Parathyroid adenoma (tissue), 2 donors: ENCODE results near the gene CFAP161.

ENCODE experiments used
- H2AFZ ChIP-seq: fragments of 300-600 bp; sonication (generic); one replicate; pipeline ENCODE4 v1.7.0; 2017; ENCODE audit warnings: antibody characterized with exemption, mild to moderate bottlenecking
- H3K27ac ChIP-seq: fragments of 300-600 bp; sonication (generic); one replicate; pipeline ENCODE4 v1.7.0; 2017
- H3K27me3 ChIP-seq: fragments of 300-600 bp; sonication (generic); one replicate; pipeline ENCODE4 v1.7.0; 2017; ENCODE audit warnings: low read length; ENCODE audit not compliant: control insufficient read depth, insufficient read depth
- H3K36me3 ChIP-seq: fragments of 300-600 bp; sonication (generic); one replicate; pipeline ENCODE4 v1.7.0; 2017; ENCODE audit warnings: low read length; ENCODE audit not compliant: control insufficient read depth, insufficient read depth
- H3K4me1 ChIP-seq: fragments of 300-600 bp; sonication (generic); one replicate; pipeline ENCODE4 v1.7.0; 2017; ENCODE audit warnings: control low read depth
- H3K4me2 ChIP-seq: fragments of 300-600 bp; sonication (generic); one replicate; pipeline ENCODE4 v1.7.0; 2017; ENCODE audit warnings: low read length
- H3K4me3 ChIP-seq: fragments of 300-600 bp; sonication (generic); one replicate; pipeline ENCODE4 v1.7.0; 2017; ENCODE audit warnings: low read depth, low read length
- H3K79me2 ChIP-seq: fragments of 300-600 bp; sonication (generic); one replicate; pipeline ENCODE4 v1.7.0; 2017; ENCODE audit warnings: control low read depth
- H3K9ac ChIP-seq: fragments of 300-600 bp; sonication (generic); one replicate; pipeline ENCODE4 v1.7.0; 2017; ENCODE audit warnings: mild to moderate bottlenecking
- H3K9me3 ChIP-seq: fragments of 300-600 bp; sonication (generic); one replicate; pipeline ENCODE4 v1.7.0; 2017; ENCODE audit warnings: low read length; ENCODE audit not compliant: control insufficient read depth
- TF ChIP-seq, protein P1 (sequence below): fragments of 300-600 bp; sonication (generic); IDR thresholded peaks from one replicate; pipeline ENCODE4 v1.7.0; 2017; ENCODE audit warnings: antibody characterized with exemption, mild to moderate bottlenecking
- donor health status: primary hyperparathyroidism.

CFAP161 gene

GRCh38 chr15:81111018-81111417 is 23.1 kb upstream of the CFAP161 start:
- Histone ChIP-seq H3K9ac (no peak overlapping the region), H3K4me3 (no peak overlapping the region), H3K4me1 (no peaks in the 10 kb centered on the region), H3K36me3 (no peaks in the 10 kb centered on the region), H3K27me3 (no peaks in the 10 kb centered on the region), H3K27ac (no peak overlapping the region), H2AFZ (no peak overlapping the region), H3K4me2 (no peak overlapping the region), H3K79me2 (no peaks in the 10 kb centered on the region), H3K9me3 (no peaks in the 10 kb centered on the region)
- TF ChIP-seq, protein P1, sequence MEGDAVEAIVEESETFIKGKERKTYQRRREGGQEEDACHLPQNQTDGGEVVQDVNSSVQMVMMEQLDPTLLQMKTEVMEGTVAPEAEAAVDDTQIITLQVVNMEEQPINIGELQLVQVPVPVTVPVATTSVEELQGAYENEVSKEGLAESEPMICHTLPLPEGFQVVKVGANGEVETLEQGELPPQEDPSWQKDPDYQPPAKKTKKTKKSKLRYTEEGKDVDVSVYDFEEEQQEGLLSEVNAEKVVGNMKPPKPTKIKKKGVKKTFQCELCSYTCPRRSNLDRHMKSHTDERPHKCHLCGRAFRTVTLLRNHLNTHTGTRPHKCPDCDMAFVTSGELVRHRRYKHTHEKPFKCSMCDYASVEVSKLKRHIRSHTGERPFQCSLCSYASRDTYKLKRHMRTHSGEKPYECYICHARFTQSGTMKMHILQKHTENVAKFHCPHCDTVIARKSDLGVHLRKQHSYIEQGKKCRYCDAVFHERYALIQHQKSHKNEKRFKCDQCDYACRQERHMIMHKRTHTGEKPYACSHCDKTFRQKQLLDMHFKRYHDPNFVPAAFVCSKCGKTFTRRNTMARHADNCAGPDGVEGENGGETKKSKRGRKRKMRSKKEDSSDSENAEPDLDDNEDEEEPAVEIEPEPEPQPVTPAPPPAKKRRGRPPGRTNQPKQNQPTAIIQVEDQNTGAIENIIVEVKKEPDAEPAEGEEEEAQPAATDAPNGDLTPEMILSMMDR, result no peak

DNA sequence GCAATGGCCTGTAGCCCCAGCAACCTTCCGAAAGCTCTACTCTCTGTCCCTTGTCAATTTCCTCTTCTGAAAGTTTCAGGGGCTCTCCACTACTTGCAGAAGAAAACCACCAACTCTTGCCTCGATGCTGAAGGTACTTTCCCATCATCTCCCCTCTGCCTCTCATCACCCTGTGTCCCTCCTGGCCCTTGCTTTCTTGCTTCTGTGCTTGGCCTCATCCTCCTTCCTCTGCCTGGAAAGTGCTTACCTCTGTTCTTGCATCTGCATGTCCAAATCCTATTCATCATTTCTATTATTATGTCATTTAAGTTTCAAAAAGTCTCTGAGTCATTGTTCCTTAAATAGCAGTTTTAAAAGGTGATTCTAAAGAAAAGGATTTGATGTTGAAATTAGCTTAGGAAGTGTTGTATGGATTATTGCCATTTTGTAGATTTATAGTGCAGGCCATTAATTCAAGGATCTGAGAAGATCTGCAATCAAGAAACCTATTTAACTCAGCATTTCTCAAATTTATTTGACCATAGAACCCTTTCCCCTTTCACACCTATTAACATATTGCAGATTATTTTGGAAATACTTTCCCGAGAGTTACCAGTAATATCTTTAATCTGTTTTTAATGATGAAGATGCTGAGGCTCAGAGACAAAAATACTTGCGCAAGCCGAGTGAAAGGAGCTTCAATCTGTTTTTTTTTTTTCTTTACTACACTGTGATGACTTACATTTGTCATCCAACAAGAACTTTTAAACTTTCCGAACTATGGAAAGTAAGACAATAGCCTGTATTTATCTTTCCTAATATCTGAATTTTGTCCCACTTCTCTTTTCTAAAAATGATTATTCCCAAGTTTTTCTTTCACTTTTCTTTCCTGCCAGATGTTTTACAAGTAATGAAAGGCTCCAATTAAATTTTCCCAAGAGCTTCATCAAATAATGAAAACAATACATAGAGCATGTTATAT is 22.3 kb upstream of the CFAP161 start:
- Histone ChIP-seq H3K4me1 (no peaks in the 10 kb centered on the region), H3K4me2 (no peak overlapping the region), H3K9ac (no peak overlapping the region), H3K27ac (no peak overlapping the region), H3K79me2 (no peaks in the 10 kb centered on the region), H3K4me3 (no peak overlapping the region), H3K27me3 (no peaks in the 10 kb centered on the region), H3K9me3 (no peaks in the 10 kb centered on the region), H3K36me3 (no peaks in the 10 kb centered on the region), H2AFZ (no peak overlapping the region)
- TF ChIP-seq, protein P1, result no peak

DNA sequence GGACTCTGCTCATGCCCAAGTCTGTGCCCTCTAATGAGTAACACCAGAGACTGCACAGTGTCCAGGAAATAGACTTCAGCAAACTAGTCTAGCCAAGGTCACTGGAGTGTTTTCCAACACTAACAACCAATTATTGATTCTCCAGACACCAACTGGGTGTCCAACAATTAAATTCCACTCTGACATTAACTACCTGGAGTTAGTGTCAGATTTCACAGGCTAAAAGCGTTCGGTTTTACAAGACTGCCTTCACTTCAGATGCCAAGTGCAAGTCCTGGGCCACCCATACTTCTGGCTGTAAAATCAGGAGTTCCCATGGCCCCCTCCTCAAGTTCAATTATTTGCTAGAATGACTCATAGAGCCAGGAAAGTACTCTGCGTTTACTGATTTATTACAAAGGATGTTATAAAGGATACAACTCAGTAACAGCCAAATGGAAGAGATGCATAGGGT is 20.8 kb upstream of the CFAP161 start:
- H3K4me2 ChIP-seq, result no peak overlapping the region
- TF ChIP-seq, protein P1, result no peak
- no peaks in the 10 kb centered on the region for H3K27me3 ChIP-seq
- no peaks in the 10 kb centered on the region for H3K36me3 ChIP-seq
- H3K4me3 ChIP-seq, result no peak overlapping the region
- H3K4me1 ChIP-seq, result no peaks in the 10 kb centered on the region
- H3K27ac ChIP-seq, result no peak overlapping the region
- no peak overlapping the region for H2AFZ ChIP-seq
- no peaks in the 10 kb centered on the region for H3K79me2 ChIP-seq
- H3K9ac ChIP-seq, result no peak overlapping the region
- H3K9me3 ChIP-seq, result no peaks in the 10 kb centered on the region

- no peaks in the 10 kb centered on the region for H3K27me3 ChIP-seq
- no peaks in the 10 kb centered on the region for H3K36me3 ChIP-seq
- H3K9me3 ChIP-seq, result no peaks in the 10 kb centered on the region
- no peaks in the 10 kb centered on the region for H3K4me1 ChIP-seq
- no peak overlapping the region for H3K27ac ChIP-seq
- H2AFZ ChIP-seq, result no peak overlapping the region
- H3K9ac ChIP-seq, result no peak overlapping the region
- H3K79me2 ChIP-seq, result no peaks in the 10 kb centered on the region
- no peak overlapping the region for H3K4me3 ChIP-seq
- H3K4me2 ChIP-seq, result no peak overlapping the region
- TF ChIP-seq, protein P1, result no peak
These were observed 20.2 kb upstream of the CFAP161 start for GRCh38 chr15:81113861-81114291.
